WTC11 (cell line): ENCODE measurements around the gene C12orf56. TPM values are rescaled to one million over a fixed set of nuclear protein-coding genes. Genes with fewer than 3 reads are reported as not detected.

ENCODE experiments used
- ATAC-seq: fragments of 200-7000 bp; cut with Tn5 transposase; 2 replicates; pipeline ENCODE4 v1.10.0; 2021; ENCODE audit warnings: mild to moderate bottlenecking, moderate library complexity
- CTCF ChIA-PET: fragments of 300-600 bp; sonication (Branson Sonifier 250); formaldehyde crosslinking; loops from one replicate; lab custom pipeline; 2021; ENCODE audit warnings: antibody characterized with exemption; lab: Charles Lee
- POLR2A ChIA-PET: fragments of 350-600 bp; sonication (Branson Sonifier 250); formaldehyde crosslinking; loops from one replicate; lab custom pipeline; 2021; ENCODE audit warnings: antibody characterized with exemption; lab: Charles Lee
- DNase-seq: peaks from one replicate; pipeline ENCODE4 v3.0.0; 2021; ENCODE audit warnings: low spot score
- H3K27ac Mint-ChIP-seq: 2 replicates; pipeline ENCODE4 v1.8.0; 2021; ENCODE audit warnings: mixed read lengths
- H3K27me3 Mint-ChIP-seq: 2 replicates; pipeline ENCODE4 v1.8.0; 2021; ENCODE audit warnings: low read depth, mild to moderate bottlenecking, moderate library complexity, mixed read lengths
- H3K36me3 Mint-ChIP-seq: 2 replicates; pipeline ENCODE4 v1.8.0; 2021; ENCODE audit warnings: mixed read lengths
- H3K4me1 Mint-ChIP-seq: 2 replicates; pipeline ENCODE4 v1.8.0; 2022; ENCODE audit warnings: mixed read lengths
- H3K4me3 Mint-ChIP-seq: 2 replicates; pipeline ENCODE4 v1.8.0; 2021; ENCODE audit warnings: mild to moderate bottlenecking, moderate library complexity, mixed read lengths
- H3K9me3 Mint-ChIP-seq: 2 replicates; pipeline ENCODE4 v1.8.0; 2021; ENCODE audit warnings: mixed read lengths
- ARID4B ChIP-seq: sonication (generic); formaldehyde crosslinking; IDR thresholded peaks from 2 replicates; pipeline ENCODE4 v1.8.0; 2023; ENCODE audit warnings: missing genetic modification reagents, mild to moderate bottlenecking, borderline replicate concordance
- CBFB ChIP-seq: sonication (generic); formaldehyde crosslinking; IDR thresholded peaks from 2 replicates; pipeline ENCODE4 v1.8.1; 2022; ENCODE audit warnings: mild to moderate bottlenecking, low read depth, missing genetic modification reagents
- EMX1 ChIP-seq: fragments of 250-450 bp; sonication (Bioruptor Pico); IDR thresholded peaks from 2 replicates; pipeline ENCODE4 v1.8.0; 2021; ENCODE audit warnings: mild to moderate bottlenecking
- ERG ChIP-seq: fragments of 250-450 bp; sonication (Bioruptor Pico); IDR thresholded peaks from 2 replicates; pipeline ENCODE4 v1.8.0; 2021; ENCODE audit warnings: mild to moderate bottlenecking
- ETV6 ChIP-seq: sonication (generic); formaldehyde crosslinking; IDR thresholded peaks from 2 replicates; pipeline ENCODE4 v1.8.1; 2022; ENCODE audit warnings: mild to moderate bottlenecking, missing genetic modification reagents
- FOXJ3 ChIP-seq: sonication (generic); formaldehyde crosslinking; IDR thresholded peaks from 2 replicates; pipeline ENCODE4 v1.9.0; 2021; ENCODE audit warnings: missing genetic modification reagents, mild to moderate bottlenecking, borderline replicate concordance
- FOXK1 ChIP-seq: sonication (generic); formaldehyde crosslinking; IDR thresholded peaks from 2 replicates; pipeline ENCODE4 v1.8.0; 2022; ENCODE audit warnings: mild to moderate bottlenecking, moderate library complexity, missing genetic modification reagents
- FOXP1 ChIP-seq: sonication (generic); formaldehyde crosslinking; IDR thresholded peaks from 2 replicates; pipeline ENCODE4 v1.8.0; 2022; ENCODE audit warnings: missing genetic modification reagents, mild to moderate bottlenecking, moderate library complexity, borderline replicate concordance
- GRHL2 ChIP-seq: fragments of 250-450 bp; sonication (Bioruptor Pico); IDR thresholded peaks from 2 replicates; pipeline ENCODE4 v1.8.0; 2022; ENCODE audit warnings: mild to moderate bottlenecking, moderate library complexity; ENCODE audit not compliant: insufficient replicate concordance, severe bottlenecking
- GTF2I ChIP-seq: fragments of 250-450 bp; sonication (Bioruptor Pico); conservative IDR thresholded peaks from 2 replicates; pipeline ENCODE4 v1.4.0; 2021; ENCODE audit warnings: mild to moderate bottlenecking
- KAT7 ChIP-seq: sonication (generic); formaldehyde crosslinking; IDR thresholded peaks from 2 replicates; pipeline ENCODE4 v1.8.1; 2023; ENCODE audit warnings: missing genetic modification reagents, mild to moderate bottlenecking, borderline replicate concordance
- MXD4 ChIP-seq: fragments of 250-450 bp; sonication (Bioruptor Pico); IDR thresholded peaks from 2 replicates; pipeline ENCODE4 v1.8.0; 2021; ENCODE audit warnings: mild to moderate bottlenecking, moderate library complexity, borderline replicate concordance
- MYBL2 ChIP-seq: sonication (generic); formaldehyde crosslinking; IDR thresholded peaks from 2 replicates; pipeline ENCODE4 v1.8.1; 2023; ENCODE audit warnings: mild to moderate bottlenecking, moderate library complexity, missing genetic modification reagents
- NFYB ChIP-seq: sonication (generic); formaldehyde crosslinking; conservative IDR thresholded peaks from 2 replicates; pipeline ENCODE4 v1.8.0; 2022; ENCODE audit warnings: low read depth, missing genetic modification reagents
- NR1H2 ChIP-seq: sonication (generic); formaldehyde crosslinking; IDR thresholded peaks from 2 replicates; pipeline ENCODE4 v1.9.0; 2021; ENCODE audit warnings: mild to moderate bottlenecking, moderate library complexity, missing genetic modification reagents
- OVOL2 ChIP-seq: fragments of 250-450 bp; sonication (Bioruptor Pico); IDR thresholded peaks from 2 replicates; pipeline ENCODE4 v1.9.0; 2021; ENCODE audit warnings: mild to moderate bottlenecking, borderline replicate concordance
- PRDM15 ChIP-seq: sonication (generic); formaldehyde crosslinking; IDR thresholded peaks from 2 replicates; pipeline ENCODE4 v1.8.0; 2022; ENCODE audit warnings: missing genetic modification reagents
- RELA ChIP-seq: sonication (generic); formaldehyde crosslinking; IDR thresholded peaks from 2 replicates; pipeline ENCODE4 v1.8.1; 2022; ENCODE audit warnings: missing genetic modification reagents, mild to moderate bottlenecking, borderline replicate concordance
- SMAD4 ChIP-seq: sonication (generic); formaldehyde crosslinking; IDR thresholded peaks from 2 replicates; pipeline ENCODE4 v1.8.0; 2022; ENCODE audit warnings: mild to moderate bottlenecking, missing genetic modification reagents
- TCF7 ChIP-seq: sonication (generic); formaldehyde crosslinking; IDR thresholded peaks from 2 replicates; pipeline ENCODE4 v1.8.0; 2022; ENCODE audit warnings: mild to moderate bottlenecking, low read depth, missing genetic modification reagents, moderate library complexity
- TEAD4 ChIP-seq: sonication (generic); formaldehyde crosslinking; IDR thresholded peaks from 2 replicates; pipeline ENCODE4 v1.8.0; 2022; ENCODE audit warnings: mild to moderate bottlenecking, missing genetic modification reagents
- ZBTB43 ChIP-seq: sonication (generic); formaldehyde crosslinking; IDR thresholded peaks from 2 replicates; pipeline ENCODE4 v1.8.1; 2023; ENCODE audit warnings: mild to moderate bottlenecking, missing genetic modification reagents
- ZMAT4 ChIP-seq: fragments of 250-450 bp; sonication (Bioruptor Pico); IDR thresholded peaks from 2 replicates; pipeline ENCODE4 v1.9.0; 2021; ENCODE audit warnings: mild to moderate bottlenecking
- ZNF138 ChIP-seq: sonication (generic); formaldehyde crosslinking; conservative IDR thresholded peaks from 2 replicates; pipeline ENCODE4 v1.8.1; 2022; ENCODE audit warnings: mild to moderate bottlenecking, moderate library complexity, missing genetic modification reagents
- ZNF219 ChIP-seq: sonication (generic); formaldehyde crosslinking; IDR thresholded peaks from 2 replicates; pipeline ENCODE4 v1.8.0; 2023; ENCODE audit warnings: missing genetic modification reagents, mild to moderate bottlenecking, borderline replicate concordance
- ZNF232 ChIP-seq: sonication (generic); formaldehyde crosslinking; IDR thresholded peaks from 2 replicates; pipeline ENCODE4 v1.8.0; 2022; ENCODE audit warnings: mild to moderate bottlenecking, missing genetic modification reagents
- ZNF263 ChIP-seq: sonication (generic); formaldehyde crosslinking; IDR thresholded peaks from 2 replicates; pipeline ENCODE4 v1.8.1; 2022; ENCODE audit warnings: low read depth, mild to moderate bottlenecking, moderate library complexity, missing genetic modification reagents
- ZNF423 ChIP-seq: fragments of 250-450 bp; sonication (Bioruptor Pico); IDR thresholded peaks from 2 replicates; pipeline ENCODE4 v2.1.2; 2022; ENCODE audit warnings: mild to moderate bottlenecking, moderate library complexity
- total RNA-seq: library from RNA; stranded (reverse); gene quantifications from 3 replicates; pipeline ENCODE4 v1.2.3, GENCODE V29; 2021

The C12orf56 gene
- total RNA-seq, 1 experiment from 2014 or later = 2.5 TPM

- H3K9me3 Mint-ChIP-seq = no peaks in the 10 kb centered on the region
- ATAC-seq (no peak), DNase-seq (no peak)
- no peak overlapping the region for H3K27ac Mint-ChIP-seq
- H3K4me1 Mint-ChIP-seq = peaks cover 8% of the 10 kb centered on the region; the same call in 1 of the 2 replicates
- CTCF ChIA-PET = no interaction called here
- H3K4me3 Mint-ChIP-seq = no peak overlapping the region
- H3K27me3 Mint-ChIP-seq = no peaks in the 10 kb centered on the region
- POLR2A ChIA-PET = no interaction called here
- no peak for TF ChIP-seq ZNF138 (CRISPR knock-in tag)
- no peak for TF ChIP-seq SMAD4
- TF ChIP-seq FOXP1 (CRISPR knock-in tag) = no peak
- no peak for TF ChIP-seq KAT7 (CRISPR knock-in tag)
- no peak for TF ChIP-seq PRDM15 (CRISPR knock-in tag)
- TF ChIP-seq GTF2I (CRISPR knock-in tag) = no peak
- no peak for TF ChIP-seq TEAD4
- no peak for TF ChIP-seq ETV6 (CRISPR knock-in tag)
- no peak for TF ChIP-seq NFYB
- TF ChIP-seq ZMAT4 (CRISPR knock-in tag) = no peak
- no peak for TF ChIP-seq TCF7 (CRISPR knock-in tag)
- TF ChIP-seq EMX1 (CRISPR knock-in tag) = no peak
- TF ChIP-seq ZNF232 (CRISPR knock-in tag) = no peak
- no peak for TF ChIP-seq FOXJ3 (CRISPR knock-in tag)
- no peak for TF ChIP-seq FOXK1 (CRISPR knock-in tag)
- TF ChIP-seq ARID4B (CRISPR knock-in tag) = no peak
- TF ChIP-seq MYBL2 = no peak
- no peak for TF ChIP-seq RELA
- TF ChIP-seq ZNF263 (CRISPR knock-in tag) = no peak
- TF ChIP-seq ZNF423 = no peak
- H3K36me3 Mint-ChIP-seq = peaks cover 60% of the 10 kb centered on the region
These were observed 21.9 kb upstream of the C12orf56 start for GRCh38 chr12:64412459-64412858.

- Mint-ChIP-seq H3K27me3 (no peaks in the 10 kb centered on the region), H3K36me3 (peaks cover 51% of the 10 kb centered on the region)
- TF ChIP-seq ZBTB43 (CRISPR knock-in tag) (no peak), ERG (no peak), ZNF232 (CRISPR knock-in tag) (no peak), MXD4 (CRISPR knock-in tag) (no peak), CBFB (CRISPR knock-in tag) (no peak), ZNF219 (no peak), GRHL2 (CRISPR knock-in tag) (no peak), OVOL2 (CRISPR knock-in tag) (no peak), NR1H2 (CRISPR knock-in tag) (no peak)
These were observed 20.9 kb upstream of the C12orf56 start for GRCh38 chr12:64411427-64411826.

More at GRCh38 chr12:64411427-64411826, 20.9 kb upstream of the C12orf56 start:
- H3K4me1 Mint-ChIP-seq = peaks cover 16% of the 10 kb centered on the region
- ATAC-seq (no peak), DNase-seq (no peak)
- H3K4me3 Mint-ChIP-seq = no peak overlapping the region
- ChIA-PET CTCF (no interaction called here), POLR2A (no interaction called here)
- no peaks in the 10 kb centered on the region for H3K9me3 Mint-ChIP-seq
- H3K27ac Mint-ChIP-seq = no peak overlapping the region
